HG03135 (cell line): Measurements from ENCODE around the gene LRRC43.
A peak's percentile ranks its signal among the peaks of the same experiment; 100 is the strongest.

ENCODE experiments used
- ATAC-seq: cut with Tn5 transposase; IDR thresholded peaks from one replicate; pipeline ENCODE4 v1.9.1; 2021; ENCODE audit warnings: mild to moderate bottlenecking, moderate library complexity; ENCODE audit not compliant: unreplicated experiment

The LRRC43 gene

DNA sequence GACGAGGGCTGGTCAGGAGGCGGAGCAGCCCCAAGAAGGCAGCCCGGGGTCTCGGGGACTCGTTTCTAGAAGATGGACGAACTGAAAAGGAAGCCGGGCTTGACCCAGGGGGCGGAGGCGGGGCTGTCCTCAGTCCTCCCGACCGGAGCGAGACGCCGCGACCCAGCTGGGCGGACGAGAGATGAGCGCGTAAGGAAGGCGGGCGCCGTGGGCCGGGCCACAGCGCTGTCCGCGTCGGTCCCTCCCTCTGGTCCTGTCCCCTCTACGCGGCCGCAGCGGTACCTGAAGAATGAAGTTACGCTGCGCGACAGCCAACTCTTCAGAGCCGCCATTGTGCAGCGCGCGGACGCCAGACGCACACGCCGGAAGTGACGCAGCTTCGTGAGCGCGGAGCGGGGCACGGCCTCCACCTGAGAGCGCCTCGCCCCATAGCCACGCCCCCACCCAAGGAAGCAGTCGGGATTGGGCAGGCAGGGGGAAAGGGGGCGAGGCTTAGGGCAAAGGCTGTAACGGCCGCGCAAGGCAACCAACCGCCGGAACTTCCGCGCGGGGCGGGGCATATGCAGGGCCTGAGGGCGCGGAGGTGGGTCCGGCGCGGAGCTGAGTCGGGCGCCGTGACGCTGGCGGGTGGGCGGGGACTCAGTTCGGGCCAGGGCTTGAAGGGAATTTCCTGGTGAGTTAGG is 42.9 kb downstream of the LRRC43 start, which contains the start of gene DIABLO:
TSS of gene DIABLO (minus strand) at position 370 of the 683 bp plus-strand sequence. CDS start at position 332, 38 bp downstream.
- ATAC-seq: peak; percentile 95

DNA sequence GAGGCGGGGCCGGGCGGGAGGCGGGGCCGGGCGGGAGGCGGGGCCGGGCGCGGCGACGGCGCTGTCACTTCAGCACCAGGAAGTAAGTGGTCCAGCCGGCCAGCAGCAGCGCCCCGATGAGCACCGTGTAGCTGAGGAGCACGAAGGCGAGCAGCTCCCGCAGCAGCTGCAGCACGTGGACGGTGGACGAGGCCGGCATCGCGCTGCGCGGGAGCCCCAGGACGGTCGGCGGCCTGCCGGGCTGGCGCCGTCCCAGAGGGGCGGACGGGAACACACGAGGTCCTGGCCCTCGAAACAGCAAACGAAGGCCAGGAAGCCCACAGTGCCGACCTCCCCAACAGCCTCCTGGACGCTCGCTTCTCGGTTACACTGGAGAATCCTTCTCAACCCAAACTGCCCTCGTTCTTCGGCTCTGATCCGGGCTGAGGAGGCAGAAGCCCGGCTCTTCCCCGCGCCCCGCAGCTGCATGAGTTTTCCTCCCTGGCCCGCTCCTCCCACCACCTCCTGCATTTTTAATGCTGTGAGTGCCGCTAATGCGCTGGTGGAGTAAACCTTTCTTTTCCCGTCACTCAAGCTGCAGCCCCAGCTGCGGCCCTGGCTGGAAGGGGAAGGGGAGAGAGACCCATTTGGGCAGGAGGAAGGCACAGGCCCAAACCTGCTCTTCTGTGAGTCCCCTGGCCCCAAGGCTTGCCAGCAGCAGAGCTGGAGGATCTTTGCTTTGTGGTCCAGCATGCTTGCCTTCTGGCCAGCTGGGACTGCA is 43.6 kb downstream of the LRRC43 start:
- ATAC-seq: no peak

DNA sequence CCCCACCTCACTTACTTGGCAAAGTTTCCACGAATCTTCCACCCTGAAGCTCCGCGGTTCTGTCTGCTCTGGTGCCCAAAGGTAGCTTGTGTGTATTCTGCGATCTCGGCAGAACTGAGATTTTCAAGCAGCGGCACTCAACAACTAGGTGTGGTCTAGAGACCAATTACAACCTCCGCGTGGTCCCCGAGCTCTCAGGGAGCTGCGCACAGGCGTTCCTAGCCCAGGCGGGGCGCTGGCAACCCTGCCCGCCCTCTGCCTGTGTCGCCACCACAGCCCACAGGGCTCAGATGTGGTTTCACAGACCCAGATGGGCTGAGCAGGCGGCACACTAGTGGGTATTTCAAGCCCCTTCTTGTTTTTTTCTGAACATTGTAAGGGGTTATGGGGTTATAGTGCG is 44.4 kb downstream of the LRRC43 start:
- no peak for ATAC-seq

DNA sequence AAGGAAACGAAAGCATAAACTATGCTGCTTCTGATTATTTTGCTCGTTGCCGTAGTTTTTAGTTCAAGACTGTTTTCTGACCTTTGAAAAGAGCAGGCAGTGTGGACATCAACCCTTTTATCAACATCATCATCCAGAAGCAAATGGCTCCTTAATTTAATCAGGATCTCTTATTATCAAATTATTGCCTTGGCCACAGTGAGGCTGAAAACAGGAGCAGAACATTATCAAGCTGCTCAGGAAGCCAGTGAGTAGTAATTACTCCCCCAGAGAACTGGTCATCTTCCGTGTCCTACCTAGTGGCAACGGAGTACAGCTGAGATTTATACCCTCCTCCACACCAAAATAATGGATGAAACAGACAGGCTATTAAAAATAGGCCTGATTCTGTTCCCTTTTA is 45.2 kb downstream of the LRRC43 start:
- ATAC-seq: no peak

DNA sequence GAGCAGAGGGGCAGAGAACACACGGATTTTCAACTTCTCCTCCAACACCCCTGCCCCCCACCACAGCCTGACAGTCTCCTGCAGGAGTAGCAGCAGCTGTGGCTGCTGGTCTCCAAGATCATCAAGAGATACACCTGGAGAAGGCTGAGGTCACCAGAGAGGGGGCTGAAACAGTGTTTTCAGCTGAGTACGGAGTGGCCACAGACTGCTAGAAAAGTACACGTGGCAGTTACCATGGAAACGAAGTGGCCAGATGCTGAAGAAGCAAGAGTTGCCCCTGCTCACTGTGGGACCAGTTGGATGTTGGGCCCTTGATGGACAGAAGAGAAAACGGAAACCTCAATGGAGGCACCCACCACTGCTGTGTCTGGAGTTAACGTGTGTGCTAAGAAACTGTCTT is 47.9 kb downstream of the LRRC43 start:
- ATAC-seq: no peak

DNA sequence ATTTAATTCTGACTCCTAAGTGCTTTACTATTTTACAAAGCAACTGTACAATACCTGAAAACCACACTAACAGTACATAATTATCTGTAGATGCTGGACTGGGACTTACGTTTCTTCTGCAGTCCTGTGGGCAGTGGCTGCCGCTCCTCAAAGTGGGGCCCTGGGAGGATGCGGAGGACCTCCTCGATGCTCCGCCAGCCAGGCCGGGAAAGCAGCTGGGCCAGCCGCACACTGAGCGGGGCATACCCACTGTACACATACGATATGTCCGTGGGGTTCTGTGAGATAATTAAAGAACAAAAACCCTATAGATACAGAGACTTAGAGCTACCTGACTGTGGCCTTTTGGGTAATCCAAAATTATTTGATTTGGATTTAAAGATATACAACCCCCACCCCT is 49.8 kb downstream of the LRRC43 start:
- ATAC-seq: no peak

DNA sequence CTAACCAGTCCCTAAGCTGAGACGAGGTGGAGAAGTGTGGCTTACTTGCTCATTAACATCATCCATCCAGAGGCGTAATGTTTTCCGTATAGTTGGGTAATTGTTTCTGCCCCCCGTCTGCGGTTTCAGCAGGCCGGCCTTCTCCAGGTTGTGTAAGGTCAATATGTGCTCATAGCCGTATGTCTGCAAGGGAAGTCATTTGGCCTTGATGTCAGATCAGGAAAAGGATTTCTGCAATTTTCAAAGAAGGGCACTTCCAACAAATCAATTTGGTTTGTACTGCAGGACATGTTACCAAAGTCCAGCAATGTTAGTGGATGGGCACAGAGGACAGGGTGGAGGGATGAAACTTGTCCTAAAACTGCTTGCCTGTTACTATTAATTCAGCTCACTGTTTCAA is 52.8 kb downstream of the LRRC43 start:
- no peak for ATAC-seq

DNA sequence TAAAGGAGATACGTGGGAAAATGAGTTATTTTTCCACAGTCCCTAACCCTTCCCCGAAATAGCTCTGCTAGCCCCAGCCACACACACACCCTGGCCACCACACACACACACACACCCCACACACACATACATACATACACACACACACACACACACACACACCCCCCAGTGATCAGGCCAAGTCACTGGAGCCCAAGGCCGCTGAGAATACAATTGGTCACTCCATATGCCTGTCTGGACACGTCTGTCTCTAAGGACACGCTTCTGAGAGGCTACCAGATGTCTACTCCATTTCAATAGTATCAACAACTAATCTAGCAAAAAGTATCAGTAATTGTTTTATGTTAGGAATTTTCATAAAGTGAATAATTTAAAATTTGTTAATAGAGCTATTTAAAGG is 55.9 kb downstream of the LRRC43 start:
- ATAC-seq: no peak

DNA sequence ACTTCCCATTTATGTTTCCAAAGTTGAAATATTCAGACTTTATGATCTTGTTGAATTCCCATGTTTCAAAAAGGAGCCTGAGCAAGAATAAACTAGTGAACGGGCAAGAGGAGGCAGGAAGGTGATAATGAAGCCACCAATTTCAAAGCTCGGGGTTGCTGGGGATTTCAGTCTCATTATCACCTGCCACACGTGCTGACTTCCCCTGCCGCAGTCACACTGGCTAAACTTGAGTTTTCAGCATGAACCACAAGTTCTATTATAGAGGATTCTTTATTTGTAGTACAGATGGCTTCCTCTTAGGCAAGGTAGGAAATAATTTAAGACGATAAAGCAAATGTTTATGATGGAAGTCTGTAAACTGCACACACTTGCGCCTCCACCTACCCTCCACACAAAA is 61.0 kb downstream of the LRRC43 start:
- ATAC-seq: no peak

DNA sequence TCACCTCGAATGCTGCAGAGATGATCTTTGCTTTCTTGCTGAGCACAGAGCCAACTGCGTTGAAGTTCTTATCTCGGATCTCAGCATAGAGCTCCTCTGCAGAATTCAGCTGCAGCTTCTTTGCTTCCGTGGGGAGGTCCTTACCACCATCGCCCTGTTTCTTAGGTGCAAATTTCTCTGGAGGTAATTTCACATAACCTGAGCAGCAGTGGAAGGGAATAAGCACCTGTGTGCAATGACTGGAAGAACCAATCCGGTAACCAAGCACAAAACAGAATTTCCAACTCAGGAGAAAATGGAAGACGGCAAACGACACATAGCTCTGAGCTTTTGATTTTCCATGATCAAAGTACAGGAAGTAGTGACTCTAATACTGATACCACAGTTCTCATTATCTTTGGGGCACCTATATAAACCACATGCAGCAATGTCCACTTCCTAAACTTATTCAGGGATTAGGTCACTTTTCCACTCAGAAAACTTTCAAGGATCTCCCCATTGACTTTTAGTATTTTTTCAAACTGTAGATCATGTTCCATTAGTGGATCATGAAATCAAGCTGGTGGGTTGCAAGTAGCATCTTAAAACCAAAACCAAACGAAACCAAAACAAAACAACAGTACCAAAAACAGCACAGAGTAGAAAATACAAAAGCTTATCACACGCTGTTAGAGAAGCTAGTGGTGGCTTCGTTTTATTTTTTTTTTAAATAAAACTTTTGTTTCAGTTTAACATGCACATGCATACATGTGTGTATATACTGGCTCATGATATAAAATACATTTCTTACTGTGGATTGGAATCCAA is 61.8 kb downstream of the LRRC43 start:
- no peak for ATAC-seq

DNA sequence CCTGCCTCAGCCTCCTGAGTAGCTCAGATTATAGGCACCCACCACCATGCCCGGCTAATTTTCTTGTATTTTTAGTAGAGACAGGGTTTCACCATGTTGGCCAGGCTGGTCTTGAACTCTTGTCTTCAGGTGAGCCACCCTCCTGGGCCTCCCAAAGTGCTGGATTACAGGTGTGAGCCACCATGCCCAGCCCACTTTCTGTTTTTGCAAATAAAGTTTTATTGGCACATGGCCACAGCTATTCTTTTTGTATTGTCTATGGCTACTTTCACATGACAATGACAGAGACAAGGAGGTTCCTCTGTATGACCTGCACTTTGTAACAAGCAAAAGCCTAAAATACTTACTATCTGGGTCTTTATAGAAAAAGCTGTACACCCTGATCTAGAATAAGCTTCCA is 62.6 kb downstream of the LRRC43 start:
- ATAC-seq: no peak

DNA sequence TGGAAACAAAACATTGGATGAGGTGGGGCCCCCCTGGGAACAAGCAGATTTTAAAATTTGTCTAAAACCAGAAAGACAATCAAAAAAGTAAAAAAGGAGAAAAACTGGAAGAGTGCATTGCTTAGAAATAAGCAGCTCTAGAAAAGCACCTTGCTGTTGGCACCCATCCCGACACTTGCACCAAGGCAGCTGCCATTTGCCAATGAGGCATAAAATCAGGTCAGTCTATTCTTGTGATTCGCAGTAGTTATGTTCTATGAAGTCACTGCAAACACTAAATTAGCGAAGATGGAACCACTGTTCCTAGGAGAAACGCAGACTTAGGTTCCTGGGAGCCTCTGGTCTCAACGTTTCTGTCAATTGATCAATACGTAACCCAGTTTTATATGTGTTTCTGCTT is 67.1 kb downstream of the LRRC43 start:
- ATAC-seq: no peak

DNA sequence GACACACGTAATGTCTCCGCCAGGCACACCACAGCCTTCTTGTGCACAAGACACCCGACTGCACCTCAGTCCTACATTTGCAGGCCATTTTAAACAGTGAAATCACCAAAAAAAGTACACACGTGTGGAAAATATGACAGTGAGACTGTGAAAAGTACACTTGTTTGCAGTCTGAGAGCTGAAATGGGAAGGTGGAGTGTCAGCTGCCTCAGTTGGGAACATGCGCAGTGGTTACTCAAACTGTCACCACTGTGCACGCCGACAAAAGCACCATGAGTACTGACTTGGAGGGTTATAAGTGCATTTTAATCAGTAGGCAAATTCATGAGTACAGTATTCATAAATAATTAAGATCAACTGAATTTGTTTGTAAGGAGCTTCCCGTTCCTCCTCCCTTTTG is 67.6 kb downstream of the LRRC43 start:
- ATAC-seq: no peak
